ENCODE measurements around the gene SLC6A18.
A peak's percentile ranks its signal among the peaks of the same experiment; 100 is the strongest.

The SLC6A18 gene

GRCh38 chr5:1251678-1252580 is 26.7 kb downstream of the SLC6A18 start:
- Mint-ChIP-seq H3K4me1 (peaks cover 28% of the 10 kb centered on the region), H3K27me3 (ENCODE audit: low read depth, poor library complexity) (peaks cover 21% of the 10 kb centered on the region), H3K27ac (peak overlapping the region; percentile 7), H3K36me3 (ENCODE audit: low read depth) (no peaks in the 10 kb centered on the region), H3K9me3 (no peaks in the 10 kb centered on the region), H3K4me3 (no peak overlapping the region)
- no peak for TF ChIP-seq CTCF (IDR thresholded peaks at IDR 0.05)
- DNase-seq: no peak

- H3K4me3 Mint-ChIP-seq: no peak overlapping the region
- H3K27ac Mint-ChIP-seq: peak overlapping the region; percentile 66
Observed at GRCh38 chr5:1252681-1253080, 27.5 kb downstream of the SLC6A18 start.

GRCh38 chr5:1253456-1254105 is 28.4 kb downstream of the SLC6A18 start:
- H3K4me1 Mint-ChIP-seq: peaks cover 28% of the 10 kb centered on the region
- H3K4me3 Mint-ChIP-seq: no peak overlapping the region
- peaks cover 9% of the 10 kb centered on the region for H3K27me3 Mint-ChIP-seq (ENCODE audit: low read depth, poor library complexity)
- DNase-seq: no peak
- no peaks in the 10 kb centered on the region for H3K9me3 Mint-ChIP-seq
- no peaks in the 10 kb centered on the region for H3K36me3 Mint-ChIP-seq (ENCODE audit: low read depth)
- no peak for TF ChIP-seq CTCF (IDR thresholded peaks at IDR 0.05)
- H3K27ac Mint-ChIP-seq: no peak overlapping the region

More at GRCh38 chr5:1252681-1253080, 27.5 kb downstream of the SLC6A18 start:
- H3K36me3 Mint-ChIP-seq (ENCODE audit: low read depth): no peaks in the 10 kb centered on the region
- no peaks in the 10 kb centered on the region for H3K9me3 Mint-ChIP-seq
- DNase-seq: no peak
- peaks cover 28% of the 10 kb centered on the region for H3K4me1 Mint-ChIP-seq
- H3K27me3 Mint-ChIP-seq (ENCODE audit: low read depth, poor library complexity): peaks cover 14% of the 10 kb centered on the region
- no peak for TF ChIP-seq CTCF (IDR thresholded peaks at IDR 0.05)

DNA sequence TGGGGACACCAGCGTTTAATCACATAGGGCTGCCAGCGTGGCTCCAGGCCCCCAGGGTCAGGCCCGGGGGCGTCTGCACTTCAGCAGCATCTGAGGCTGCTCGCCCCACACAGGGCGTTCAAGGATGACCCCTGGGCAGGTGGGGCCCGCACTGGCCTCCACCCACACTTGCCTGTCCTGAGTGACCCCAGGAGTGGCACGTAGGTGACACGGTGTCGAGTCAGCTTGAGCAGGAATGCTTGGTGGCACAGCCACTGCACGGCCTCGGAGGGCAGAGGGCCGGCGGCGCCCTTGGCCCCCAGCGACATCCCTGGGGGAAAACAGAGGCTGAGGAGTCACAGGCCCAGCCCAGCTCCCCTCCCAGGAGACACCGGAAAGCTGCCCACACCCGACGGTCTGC is 29.0 kb downstream of the SLC6A18 start:
- H3K27me3 Mint-ChIP-seq (ENCODE audit: low read depth, poor library complexity): peaks cover 8% of the 10 kb centered on the region
- no peak for DNase-seq
- H3K4me3 Mint-ChIP-seq: no peak overlapping the region

GRCh38 chr5:1255081-1255561 is 29.9 kb downstream of the SLC6A18 start:
- Mint-ChIP-seq H3K4me3 (no peak overlapping the region), H3K27ac (no peak overlapping the region), H3K27me3 (ENCODE audit: low read depth, poor library complexity) (peaks cover 9% of the 10 kb centered on the region), H3K36me3 (ENCODE audit: low read depth) (no peaks in the 10 kb centered on the region), H3K4me1 (peaks cover 28% of the 10 kb centered on the region), H3K9me3 (no peaks in the 10 kb centered on the region)
- TF ChIP-seq CTCF (IDR thresholded peaks at IDR 0.05): no peak
- DNase-seq: no peak

More for the DNA sequence above, 29.0 kb downstream of the SLC6A18 start:
- no peak for TF ChIP-seq CTCF (IDR thresholded peaks at IDR 0.05)
- H3K36me3 Mint-ChIP-seq (ENCODE audit: low read depth): no peaks in the 10 kb centered on the region
- H3K4me1 Mint-ChIP-seq: peaks cover 28% of the 10 kb centered on the region
- H3K27ac Mint-ChIP-seq: no peak overlapping the region
- no peaks in the 10 kb centered on the region for H3K9me3 Mint-ChIP-seq

Data from nephron progenitor cell (in vitro differentiated cells).